Spleen (tissue), 7 donors: Measurements from ENCODE around the gene ZNF23.

Source experiments
- POLR2A ChIP-seq, 3 donors: fragments of 450-650 bp; IDR thresholded peaks; one replicate each; pipeline ENCODE4 v1.5.1; 2017; ENCODE audit warnings: antibody characterized with exemption in 3 of 3, mild to moderate bottlenecking in 1 of 3
- POLR2AphosphoS5 ChIP-seq, 3 donors: sonication (generic); formaldehyde crosslinking; IDR thresholded peaks; one replicate each; pipeline ENCODE4 v1.5.1; 2017; ENCODE audit warnings: antibody characterized with exemption in 3 of 3
- TF ChIP-seq, protein P1 (sequence below), 11 experiments: fragments of 200-600 bp in 7 of 11; fragments of 450-650 bp in 4 of 11; sonication (generic) in 4 of 11; IDR thresholded peaks in 8 of 11; conservative IDR thresholded peaks in 3 of 11; 1 replicate in 7 of 11; 2 replicates in 4 of 11; pipeline versions ENCODE4 v1.4.0 to v1.8.0; 2016 to 2021; ENCODE audit warnings: antibody characterized with exemption in 11 of 11, inconsistent platforms in 4 of 11, mild to moderate bottlenecking in 1 of 11
- donor health status: DM: no; HTN: no; CAD: no; lungs with moderate emphysema.
- donor health status: DM: no; HTN: no; CAD: no.
- donor health status: DM: no; HTN: no; CAD: no.

DNA sequence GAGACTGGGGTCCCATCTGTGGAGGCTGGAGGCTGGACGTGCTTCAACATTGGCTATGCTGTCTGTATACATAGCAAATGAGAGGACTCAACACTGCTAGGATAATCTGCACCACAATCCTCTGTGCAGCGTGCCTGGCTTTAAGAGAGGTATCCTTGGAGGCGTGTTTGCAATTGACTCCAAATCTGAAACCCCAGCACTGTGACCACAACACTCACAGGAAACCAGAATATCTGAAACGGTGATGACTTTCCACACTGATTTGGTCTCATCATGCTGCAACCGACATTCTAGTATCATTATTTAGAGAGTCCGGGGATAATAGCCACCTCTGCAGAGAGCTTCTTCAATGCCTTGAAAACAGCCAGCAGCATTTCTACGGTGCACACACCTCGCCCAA is 55.3 kb downstream of the ZNF23 start:
- TF ChIP-seq, protein P1, sequence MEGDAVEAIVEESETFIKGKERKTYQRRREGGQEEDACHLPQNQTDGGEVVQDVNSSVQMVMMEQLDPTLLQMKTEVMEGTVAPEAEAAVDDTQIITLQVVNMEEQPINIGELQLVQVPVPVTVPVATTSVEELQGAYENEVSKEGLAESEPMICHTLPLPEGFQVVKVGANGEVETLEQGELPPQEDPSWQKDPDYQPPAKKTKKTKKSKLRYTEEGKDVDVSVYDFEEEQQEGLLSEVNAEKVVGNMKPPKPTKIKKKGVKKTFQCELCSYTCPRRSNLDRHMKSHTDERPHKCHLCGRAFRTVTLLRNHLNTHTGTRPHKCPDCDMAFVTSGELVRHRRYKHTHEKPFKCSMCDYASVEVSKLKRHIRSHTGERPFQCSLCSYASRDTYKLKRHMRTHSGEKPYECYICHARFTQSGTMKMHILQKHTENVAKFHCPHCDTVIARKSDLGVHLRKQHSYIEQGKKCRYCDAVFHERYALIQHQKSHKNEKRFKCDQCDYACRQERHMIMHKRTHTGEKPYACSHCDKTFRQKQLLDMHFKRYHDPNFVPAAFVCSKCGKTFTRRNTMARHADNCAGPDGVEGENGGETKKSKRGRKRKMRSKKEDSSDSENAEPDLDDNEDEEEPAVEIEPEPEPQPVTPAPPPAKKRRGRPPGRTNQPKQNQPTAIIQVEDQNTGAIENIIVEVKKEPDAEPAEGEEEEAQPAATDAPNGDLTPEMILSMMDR (IDR thresholded peaks at IDR 0.05 in 8 of 11, conservative IDR thresholded peaks at IDR 0.05 in 3 of 11): no peak
- TF ChIP-seq POLR2AphosphoS5 (IDR thresholded peaks at IDR 0.05): no peak
- no peak for TF ChIP-seq POLR2A (IDR thresholded peaks at IDR 0.05)
